ENCODE data around the gene SLC27A6.
"Not testable (repeated sequence)": the region's sequence is repeated elsewhere in the genome, so short reads cannot be mapped to it uniquely, and the experiment has no call there.

Gene SLC27A6, protein sequence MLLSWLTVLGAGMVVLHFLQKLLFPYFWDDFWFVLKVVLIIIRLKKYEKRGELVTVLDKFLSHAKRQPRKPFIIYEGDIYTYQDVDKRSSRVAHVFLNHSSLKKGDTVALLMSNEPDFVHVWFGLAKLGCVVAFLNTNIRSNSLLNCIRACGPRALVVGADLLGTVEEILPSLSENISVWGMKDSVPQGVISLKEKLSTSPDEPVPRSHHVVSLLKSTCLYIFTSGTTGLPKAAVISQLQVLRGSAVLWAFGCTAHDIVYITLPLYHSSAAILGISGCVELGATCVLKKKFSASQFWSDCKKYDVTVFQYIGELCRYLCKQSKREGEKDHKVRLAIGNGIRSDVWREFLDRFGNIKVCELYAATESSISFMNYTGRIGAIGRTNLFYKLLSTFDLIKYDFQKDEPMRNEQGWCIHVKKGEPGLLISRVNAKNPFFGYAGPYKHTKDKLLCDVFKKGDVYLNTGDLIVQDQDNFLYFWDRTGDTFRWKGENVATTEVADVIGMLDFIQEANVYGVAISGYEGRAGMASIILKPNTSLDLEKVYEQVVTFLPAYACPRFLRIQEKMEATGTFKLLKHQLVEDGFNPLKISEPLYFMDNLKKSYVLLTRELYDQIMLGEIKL

DNA sequence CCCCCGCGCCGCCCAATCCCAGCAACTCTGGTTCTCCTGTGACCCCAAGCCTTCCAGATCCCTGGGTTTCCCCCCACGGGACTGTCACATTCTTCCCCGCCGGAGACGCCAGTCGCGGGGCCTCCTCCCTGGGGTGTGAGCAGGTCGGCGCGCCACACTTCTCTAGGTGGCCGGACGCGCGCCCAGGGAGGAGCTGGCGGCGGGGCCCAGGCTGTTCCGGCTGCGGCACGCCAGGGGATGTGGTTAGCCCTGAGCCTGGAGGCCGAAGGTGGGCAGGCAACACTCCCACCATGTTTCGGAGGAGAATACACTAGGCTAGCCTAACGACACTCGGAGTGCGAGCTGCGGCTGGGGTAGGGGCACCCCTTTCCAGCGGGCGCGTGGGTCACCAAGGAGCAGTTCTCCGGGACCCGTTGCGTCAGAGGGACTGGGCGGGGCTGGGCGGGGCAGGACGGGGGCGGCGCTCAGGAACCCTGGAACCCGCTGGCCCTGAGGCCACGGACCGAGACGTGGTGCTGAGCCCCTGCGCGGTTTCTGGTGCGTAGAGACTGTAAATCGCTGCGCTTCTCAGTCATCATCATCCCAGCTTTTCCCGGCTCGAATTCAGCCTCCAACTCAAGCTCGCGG, at the start of gene SLC27A6:
TSS of gene SLC27A6 (plus strand) at position 478 of the 627 bp plus-strand sequence. CDS start 650 bp downstream, outside the sequence.
- DNase-seq = peak; percentile 90

GRCh38 chr5:128919542-128919941, 45.7 kb upstream of the SLC27A6 start:
- no peak for DNase-seq

GRCh38 chr5:128920345-128921215, 44.7 kb upstream of the SLC27A6 start:
- DNase-seq = peak; percentile 57

DNA sequence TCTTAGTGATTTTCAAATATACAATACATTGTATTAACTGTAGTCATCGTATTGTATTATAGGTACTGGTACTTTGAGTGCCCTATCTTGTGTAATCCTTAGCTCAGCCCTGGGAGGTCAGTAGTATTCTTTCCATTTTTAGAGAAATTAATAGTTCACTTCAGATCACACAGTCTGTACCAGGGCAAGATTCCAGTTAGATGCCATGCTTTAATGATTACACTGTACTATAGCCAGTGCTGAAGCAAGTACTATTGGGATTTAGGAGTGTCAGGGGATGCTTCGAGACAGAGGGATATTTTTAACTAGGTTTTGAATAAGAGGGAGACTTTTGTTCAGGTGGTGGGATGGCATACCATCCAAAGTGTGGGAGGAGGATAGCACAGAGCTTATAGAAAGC, 41.0 kb upstream of the SLC27A6 start:
- no peak for DNase-seq

- peak; percentile 15 for DNase-seq
Observed at GRCh38 chr5:128925973-128926372, 39.3 kb upstream of the SLC27A6 start.

DNA sequence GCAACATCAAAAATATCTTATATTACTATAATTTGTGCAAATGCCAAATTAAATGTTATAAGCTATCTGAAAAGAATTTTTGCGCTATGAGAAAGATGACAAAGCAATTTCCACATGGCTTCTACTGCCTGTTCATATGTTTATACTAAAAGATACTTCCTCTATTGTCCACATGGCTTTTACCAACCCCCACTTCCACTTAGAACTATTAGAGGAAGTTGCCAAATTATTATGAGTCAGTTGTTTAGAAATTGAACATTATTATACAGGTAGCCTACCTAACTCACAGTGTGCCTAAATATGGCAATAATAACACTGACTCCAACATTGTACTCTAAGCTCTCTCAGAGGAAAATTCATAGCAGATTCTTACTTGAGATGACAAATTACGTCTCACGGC, 37.6 kb upstream of the SLC27A6 start:
- peak; percentile 92 for DNase-seq

- peak; percentile 49 for DNase-seq
Observed at GRCh38 chr5:128932232-128932631, 33.1 kb upstream of the SLC27A6 start.

- DNase-seq = not testable (repeated sequence)
Observed at GRCh38 chr5:128943100-128943499, 22.2 kb upstream of the SLC27A6 start.

DNA sequence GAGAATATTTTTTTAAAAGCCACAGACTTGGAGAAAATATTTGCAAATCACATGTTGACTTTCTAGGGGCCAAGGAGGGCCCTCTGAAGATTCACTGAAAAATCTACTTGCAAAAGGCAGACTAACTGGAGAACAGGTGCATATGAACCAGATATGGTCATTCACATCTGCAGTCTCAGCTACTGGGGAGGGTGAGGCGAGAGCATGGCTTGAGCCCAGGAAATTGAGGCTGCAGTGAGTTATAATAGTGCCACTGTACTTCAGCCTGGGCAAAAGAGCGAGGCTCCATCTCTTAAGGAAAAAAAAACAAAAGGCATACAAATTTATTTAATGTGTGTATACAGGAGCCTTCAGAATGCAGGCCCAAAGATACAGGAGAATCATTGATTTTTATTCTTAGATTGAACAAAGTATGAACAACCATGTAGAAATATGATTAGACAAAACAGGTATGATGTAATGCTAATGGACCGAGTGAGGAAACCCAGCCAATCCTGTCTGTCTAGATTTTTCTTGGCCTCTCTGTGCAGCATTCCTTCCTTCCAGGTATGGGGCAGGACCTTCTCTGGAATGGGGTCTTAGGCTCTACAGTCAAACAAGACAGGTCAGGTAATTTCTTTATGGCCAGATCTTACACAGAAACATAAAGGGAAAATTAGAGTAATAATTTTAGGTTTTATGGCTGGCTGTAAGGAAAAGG, 15.3 kb upstream of the SLC27A6 start:
- DNase-seq = no peak

DNA sequence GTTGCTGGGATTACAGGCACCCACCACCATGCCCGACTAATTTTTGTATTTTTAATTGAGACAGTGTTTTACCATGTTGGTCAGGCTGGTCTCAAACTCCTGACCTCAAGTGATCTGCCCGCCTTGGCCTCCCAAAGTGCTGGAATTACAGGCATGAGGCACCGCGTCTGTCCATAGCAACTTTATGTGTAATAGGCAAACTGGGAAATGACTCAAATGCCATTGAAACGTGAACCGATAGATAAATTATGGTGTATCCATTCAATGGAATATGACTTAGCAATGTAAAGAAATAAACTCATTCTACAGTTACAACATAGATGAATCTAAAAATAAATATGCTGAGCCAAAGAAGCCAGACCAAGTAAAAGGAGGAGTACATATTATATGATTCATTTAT, 14.0 kb upstream of the SLC27A6 start:
- not testable (repeated sequence) for DNase-seq

DNA sequence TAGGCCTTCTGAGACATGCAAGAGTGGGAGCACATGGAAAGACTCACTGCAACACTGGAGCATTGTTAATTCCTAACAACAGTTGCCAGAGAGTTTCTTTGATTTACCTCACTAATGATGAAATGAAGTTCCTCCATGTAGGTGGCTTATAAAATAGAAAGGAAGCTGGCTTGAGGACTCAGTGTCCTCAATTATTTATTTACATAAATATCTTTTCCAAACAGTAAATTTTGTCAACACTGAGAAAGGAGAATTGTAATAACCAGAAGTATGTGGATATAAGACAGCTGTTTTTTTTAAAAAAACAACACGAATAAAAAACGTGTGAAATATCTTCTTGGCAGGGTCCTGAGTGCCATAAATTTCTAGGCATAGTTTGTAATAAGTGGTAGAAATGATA, 9.1 kb upstream of the SLC27A6 start:
- DNase-seq = no peak

DNA sequence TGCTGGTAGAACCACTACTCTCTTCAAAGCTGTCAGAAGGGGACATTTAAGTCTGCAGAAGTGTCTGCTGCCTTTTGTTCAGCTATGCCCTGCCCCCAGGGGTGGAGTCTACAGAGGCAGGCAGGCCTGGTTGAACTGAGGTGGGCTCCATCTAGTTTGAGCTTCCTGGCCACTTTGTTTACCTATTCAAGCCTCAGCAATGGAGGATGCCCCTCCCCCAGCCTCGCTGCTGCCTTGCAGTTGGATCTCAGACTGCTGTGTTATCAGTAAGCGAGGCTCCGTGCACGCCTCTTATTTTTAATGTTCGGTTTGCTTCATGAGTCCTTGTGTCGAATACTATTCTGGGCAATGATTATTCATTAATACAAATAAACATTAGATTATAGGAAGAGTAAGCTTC, 3.1 kb upstream of the SLC27A6 start:
- DNase-seq = no peak

- DNase-seq = no peak
Observed at GRCh38 chr5:128965638-128966302, 482 bp downstream of the SLC27A6 start.

DNA sequence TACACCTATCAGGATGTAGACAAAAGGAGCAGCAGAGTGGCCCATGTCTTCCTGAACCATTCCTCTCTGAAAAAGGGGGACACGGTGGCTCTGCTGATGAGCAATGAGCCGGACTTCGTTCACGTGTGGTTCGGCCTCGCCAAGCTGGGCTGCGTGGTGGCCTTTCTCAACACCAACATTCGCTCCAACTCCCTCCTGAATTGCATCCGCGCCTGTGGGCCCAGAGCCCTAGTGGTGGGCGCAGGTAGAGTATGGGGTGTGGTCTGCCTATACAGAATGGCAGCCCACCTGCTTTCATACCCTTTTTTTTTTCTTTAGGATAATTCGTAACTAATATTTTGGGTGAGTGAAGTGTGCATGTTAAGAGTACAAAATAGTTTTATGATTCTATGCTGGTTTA, 1.1 kb downstream of the SLC27A6 start:
- DNase-seq = no peak

- DNase-seq = no peak
Observed at GRCh38 chr5:128966846-128967245, 1.6 kb downstream of the SLC27A6 start.

- DNase-seq = no peak
Observed at GRCh38 chr5:128973244-128973643, 8.0 kb downstream of the SLC27A6 start.

DNA sequence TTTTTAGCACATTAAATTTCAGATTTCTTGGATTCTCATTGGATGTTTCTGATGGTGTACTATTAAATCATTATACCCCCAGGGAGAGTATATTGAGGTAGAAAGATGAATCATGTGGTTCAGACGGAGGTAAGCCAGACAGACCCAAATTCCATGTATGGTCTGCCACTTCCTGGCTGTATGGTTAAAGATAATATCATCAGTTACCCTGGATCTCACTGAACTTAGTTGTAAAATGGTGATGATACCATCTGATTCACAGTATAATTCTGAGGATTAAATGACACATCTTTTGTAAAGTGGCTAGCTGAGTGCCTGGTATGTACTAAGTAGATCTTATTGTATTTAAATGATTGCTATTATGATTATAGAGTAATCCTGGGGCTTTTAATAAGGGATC, 9.3 kb downstream of the SLC27A6 start:
- no peak for DNase-seq

DNA sequence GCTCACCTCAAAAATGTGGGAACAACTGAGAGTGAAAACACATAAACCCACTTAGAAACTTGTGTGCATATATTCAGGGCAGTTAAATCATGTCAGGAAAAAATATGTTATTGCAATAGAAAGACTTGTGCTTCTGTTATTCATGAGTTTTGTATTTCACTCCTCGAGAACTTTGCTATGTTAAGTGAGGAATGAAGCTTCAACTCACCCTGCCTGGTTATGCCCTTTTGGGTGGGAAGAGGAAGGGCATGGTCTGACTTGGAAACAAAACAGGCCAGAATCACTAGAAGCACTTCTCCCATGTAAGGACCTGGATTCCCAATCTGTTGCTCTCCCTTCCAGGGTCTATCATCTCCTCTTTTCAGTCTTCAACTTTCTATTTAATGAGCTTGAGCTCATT, 14.5 kb downstream of the SLC27A6 start:
- no peak for DNase-seq

- DNase-seq = no peak
Observed at GRCh38 chr5:128980917-128981316, 15.6 kb downstream of the SLC27A6 start.

DNA sequence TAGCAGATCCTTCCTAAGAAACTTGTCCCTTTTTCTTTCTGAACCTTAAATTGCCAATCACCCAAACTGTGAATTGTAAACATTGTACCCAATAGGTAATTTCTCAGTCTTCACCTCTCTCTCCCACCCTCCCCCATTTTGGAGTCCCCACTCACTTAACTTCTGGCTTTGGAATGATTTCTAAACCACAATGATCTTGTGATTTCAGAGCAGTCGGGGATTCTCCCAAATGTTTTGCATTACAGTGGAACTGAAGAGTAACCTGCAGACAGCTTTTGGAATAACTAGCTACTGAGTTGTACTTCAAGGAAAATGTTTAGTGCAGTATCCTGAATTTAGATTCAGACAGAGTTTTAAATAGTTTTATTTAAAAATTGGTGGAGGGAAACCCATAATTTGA, 19.2 kb downstream of the SLC27A6 start:
- DNase-seq = no peak

DNA sequence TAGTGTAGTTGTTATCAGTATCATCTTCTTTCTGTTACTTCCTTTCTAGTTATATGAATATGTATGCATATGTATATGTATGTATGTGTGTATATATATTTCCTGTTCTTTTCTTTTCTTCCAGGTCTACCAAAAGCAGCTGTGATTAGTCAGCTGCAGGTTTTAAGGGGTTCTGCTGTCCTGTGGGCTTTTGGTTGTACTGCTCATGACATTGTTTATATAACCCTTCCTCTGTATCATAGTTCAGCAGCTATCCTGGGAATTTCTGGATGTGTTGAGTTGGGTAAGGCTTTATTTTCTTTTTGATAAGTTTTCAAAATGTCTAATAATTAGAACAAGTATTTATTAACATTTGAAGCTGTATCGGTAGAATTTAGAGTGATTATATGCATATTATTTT, 23.2 kb downstream of the SLC27A6 start:
- no peak for DNase-seq
